Mucosa of stomach (tissue), 1 donor: ENCODE data around the gene ZBTB7C.
"Not testable (repeated sequence)": the region's sequence is repeated elsewhere in the genome, so short reads cannot be mapped to it uniquely, and the experiment has no call there.

Experiments
- H3K27me3 ChIP-seq: one replicate; pipeline ENCODE4 v1.7.0; 2013; ENCODE audit warnings: mild to moderate bottlenecking, low read length; ENCODE audit not compliant: control insufficient read depth, insufficient read depth
- H3K36me3 ChIP-seq: one replicate; pipeline ENCODE4 v1.7.0; 2013; ENCODE audit warnings: low read length; ENCODE audit not compliant: control insufficient read depth, insufficient read depth
- H3K4me1 ChIP-seq: one replicate; pipeline ENCODE4 v1.7.0; 2013; ENCODE audit warnings: mild to moderate bottlenecking, low read length; ENCODE audit not compliant: control insufficient read depth, insufficient read depth
- H3K4me3 ChIP-seq: one replicate; pipeline ENCODE4 v1.7.0; 2013; ENCODE audit warnings: low read length
- H3K9ac ChIP-seq: one replicate; pipeline ENCODE4 v1.7.0; 2013; ENCODE audit warnings: mild to moderate bottlenecking, low read length, moderate library complexity
- H3K9me3 ChIP-seq: one replicate; pipeline ENCODE4 v1.7.0; 2013; ENCODE audit warnings: mild to moderate bottlenecking, low read length, moderate library complexity; ENCODE audit not compliant: control insufficient read depth
- donor health status: Pancreatic carcinoma.

Gene ZBTB7C

DNA sequence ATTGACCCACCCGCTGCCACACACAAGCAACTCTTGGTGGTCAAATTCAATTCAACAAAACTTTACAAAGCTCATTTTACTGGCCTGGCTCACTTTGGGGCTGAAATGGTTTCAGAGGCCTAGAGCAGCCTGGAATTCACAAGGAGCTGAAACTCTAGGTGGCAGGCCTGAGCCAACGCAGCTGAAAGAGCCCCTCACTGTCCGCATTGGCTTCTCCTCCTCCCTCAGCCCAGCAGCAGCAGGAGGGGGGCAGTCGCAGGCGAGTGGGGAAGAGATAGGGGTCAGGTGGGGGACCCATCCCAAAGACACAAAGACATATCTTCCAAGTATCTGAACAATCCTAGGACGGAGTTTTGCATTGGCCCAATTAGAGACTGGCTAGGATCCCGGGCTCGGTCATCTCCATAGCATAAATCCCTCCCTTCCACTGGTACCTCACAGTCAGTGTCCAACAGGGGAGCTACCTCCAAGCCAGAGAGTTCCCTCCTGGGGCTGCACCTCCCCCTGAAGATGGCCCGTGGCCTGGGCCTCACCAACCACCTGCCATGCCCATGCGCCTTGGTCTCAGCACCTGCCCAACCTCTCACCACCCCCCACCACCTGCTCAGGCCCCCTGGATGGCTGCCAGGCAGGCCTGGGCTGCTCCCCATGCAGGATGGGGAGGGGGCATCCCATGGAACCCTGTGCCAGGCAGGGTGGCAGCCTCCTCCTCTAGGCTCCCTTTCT lies 113.4 kb downstream of the ZBTB7C start:
- H3K9ac ChIP-seq: no peak overlapping the region
- peaks cover 26% of the 10 kb centered on the region for H3K4me1 ChIP-seq
- no peaks in the 10 kb centered on the region for H3K9me3 ChIP-seq
- H3K4me3 ChIP-seq: no peak overlapping the region
- H3K27me3 ChIP-seq: no peaks in the 10 kb centered on the region
- H3K36me3 ChIP-seq: no peaks in the 10 kb centered on the region

DNA sequence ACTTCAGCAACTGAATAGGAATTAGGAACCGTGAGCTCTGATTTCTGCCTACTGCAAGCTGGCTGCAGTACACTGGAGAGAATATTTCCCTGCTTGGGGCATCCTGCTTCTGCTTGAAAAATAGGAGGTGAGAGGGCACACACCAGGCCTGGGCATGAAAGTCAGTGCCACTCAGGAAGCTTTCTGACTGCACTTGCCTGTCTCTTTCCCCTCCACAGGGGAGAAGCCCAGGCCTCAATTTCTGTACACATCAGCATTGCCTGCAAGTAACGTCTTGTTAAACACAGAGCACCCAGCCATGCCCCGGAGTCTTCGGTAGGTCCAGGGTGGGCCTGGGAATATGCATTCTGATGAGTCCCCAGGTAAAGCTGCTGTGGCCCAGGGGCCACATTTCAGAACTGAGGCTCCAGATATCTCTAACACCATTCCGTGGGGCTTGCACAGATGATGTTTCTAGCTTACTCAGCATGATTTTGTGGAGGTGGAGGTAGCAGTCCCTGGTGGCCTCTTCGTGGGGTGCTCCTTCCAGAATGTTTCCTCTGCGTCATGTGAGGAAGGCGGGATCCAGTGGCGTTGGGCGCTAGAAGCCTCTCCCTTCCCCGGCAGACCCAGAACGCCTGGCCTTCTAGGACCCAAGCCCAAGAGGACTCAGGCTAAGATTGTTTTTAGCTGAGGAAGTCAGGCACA lies 114.1 kb downstream of the ZBTB7C start:
- H3K27me3 ChIP-seq: no peaks in the 10 kb centered on the region
- H3K4me3 ChIP-seq: no peak overlapping the region
- no peak overlapping the region for H3K9ac ChIP-seq

DNA sequence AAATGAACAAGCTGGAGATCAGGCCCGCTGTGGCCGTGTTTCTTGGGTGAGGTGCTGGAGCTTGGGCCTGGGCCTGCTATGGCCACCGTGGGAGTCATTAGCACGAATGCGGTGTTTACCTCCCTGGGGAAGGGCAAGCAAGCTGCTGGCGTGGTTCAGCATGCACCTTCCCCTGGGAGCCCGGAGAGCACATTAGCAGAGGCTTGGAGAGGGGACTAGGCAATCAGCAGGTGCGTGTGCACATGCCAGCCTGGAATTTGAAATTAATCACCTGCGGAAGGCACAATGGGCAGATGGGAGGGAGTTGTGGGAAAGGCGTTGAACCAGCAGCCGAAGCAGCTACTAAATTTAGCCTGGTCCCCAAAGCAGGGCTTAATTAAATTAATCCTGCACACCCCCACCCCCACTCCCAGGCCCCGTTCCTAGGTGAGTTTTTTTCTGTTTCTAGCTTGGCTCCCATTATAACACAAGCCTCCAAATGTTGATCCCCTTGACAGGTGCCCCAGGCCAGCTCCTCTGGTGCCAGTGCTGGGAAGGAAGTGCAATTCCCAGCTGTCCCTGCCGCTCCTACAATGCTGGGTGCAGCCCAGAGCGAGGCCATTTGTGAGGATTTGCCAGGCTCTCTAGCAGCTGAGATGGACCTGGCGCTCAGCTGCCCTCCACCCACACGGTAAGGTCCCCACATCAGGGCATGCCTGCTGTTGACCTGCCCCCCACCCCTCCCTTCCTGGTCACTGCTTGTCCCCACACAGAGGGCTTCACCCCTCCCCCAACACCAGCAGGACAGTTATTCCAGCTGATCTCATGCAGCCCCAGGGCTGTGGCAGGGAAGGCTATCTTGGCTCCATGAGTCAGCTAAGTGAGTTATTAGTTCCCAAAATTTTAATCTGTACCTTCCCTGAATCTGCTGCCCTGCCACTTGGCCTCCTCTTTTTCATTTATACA lies 115.0 kb downstream of the ZBTB7C start:
- Histone ChIP-seq H3K9me3 (no peaks in the 10 kb centered on the region), H3K4me1 (peaks cover 19% of the 10 kb centered on the region), H3K27me3 (no peaks in the 10 kb centered on the region), H3K4me3 (no peak overlapping the region), H3K9ac (no peak overlapping the region), H3K36me3 (no peaks in the 10 kb centered on the region)

More for the DNA sequence above, 114.1 kb downstream of the ZBTB7C start:
- H3K9me3 ChIP-seq: no peaks in the 10 kb centered on the region
- peaks cover 19% of the 10 kb centered on the region for H3K4me1 ChIP-seq
- no peaks in the 10 kb centered on the region for H3K36me3 ChIP-seq

DNA sequence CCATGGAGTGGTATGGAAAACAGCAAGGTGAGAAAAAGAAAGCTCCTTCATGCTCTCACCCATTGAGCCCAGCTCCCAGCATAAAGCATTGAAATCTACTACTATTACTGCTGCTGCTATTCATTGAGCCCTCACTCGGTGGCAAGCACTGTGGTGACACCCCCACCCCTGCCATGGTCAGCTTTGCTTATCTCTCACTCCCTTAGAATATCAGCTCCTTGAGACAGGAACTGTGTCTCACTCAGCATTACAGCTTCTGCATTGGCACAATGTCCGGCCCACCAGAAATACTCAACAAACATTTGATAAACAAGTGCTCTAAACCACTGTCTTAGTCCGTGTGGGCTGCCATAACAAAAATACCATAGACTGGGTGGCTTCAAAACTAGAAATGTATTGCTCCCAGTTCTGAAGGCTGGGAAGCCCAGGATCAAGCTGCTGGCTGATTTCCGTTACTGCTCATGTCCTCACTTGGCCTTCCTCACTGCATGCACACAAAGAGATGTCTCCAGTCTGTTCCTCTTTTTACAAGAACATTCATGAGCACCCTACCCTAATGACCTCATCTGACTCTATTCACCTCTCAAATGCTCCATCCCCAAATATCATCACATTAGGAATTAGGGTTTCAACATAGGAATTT lies 116.3 kb downstream of the ZBTB7C start:
- Histone ChIP-seq H3K27me3 (no peaks in the 10 kb centered on the region), H3K4me3 (no peak overlapping the region), H3K4me1 (peaks cover 19% of the 10 kb centered on the region), H3K36me3 (no peaks in the 10 kb centered on the region), H3K9ac (no peak overlapping the region), H3K9me3 (no peaks in the 10 kb centered on the region)

DNA sequence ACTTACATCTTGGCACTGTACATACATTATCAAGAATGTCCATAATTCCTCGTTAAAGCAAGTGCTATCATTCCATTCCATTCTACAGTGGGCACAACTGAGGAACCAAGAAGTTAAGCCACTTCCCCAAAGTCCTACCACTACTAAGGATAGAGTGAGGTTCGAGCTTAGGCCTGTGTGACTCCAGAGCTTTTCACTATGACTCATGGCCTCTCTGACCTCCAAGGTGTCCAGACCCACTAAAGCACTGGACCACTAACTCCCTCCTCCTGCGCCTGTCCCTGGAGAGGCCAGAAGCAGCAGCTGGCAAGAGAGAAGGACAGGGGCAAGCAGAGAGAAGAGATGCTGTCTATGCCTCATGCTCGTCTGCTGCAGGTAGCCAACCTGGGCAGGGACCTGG lies 117.0 kb downstream of the ZBTB7C start:
- no peak overlapping the region for H3K4me3 ChIP-seq

DNA sequence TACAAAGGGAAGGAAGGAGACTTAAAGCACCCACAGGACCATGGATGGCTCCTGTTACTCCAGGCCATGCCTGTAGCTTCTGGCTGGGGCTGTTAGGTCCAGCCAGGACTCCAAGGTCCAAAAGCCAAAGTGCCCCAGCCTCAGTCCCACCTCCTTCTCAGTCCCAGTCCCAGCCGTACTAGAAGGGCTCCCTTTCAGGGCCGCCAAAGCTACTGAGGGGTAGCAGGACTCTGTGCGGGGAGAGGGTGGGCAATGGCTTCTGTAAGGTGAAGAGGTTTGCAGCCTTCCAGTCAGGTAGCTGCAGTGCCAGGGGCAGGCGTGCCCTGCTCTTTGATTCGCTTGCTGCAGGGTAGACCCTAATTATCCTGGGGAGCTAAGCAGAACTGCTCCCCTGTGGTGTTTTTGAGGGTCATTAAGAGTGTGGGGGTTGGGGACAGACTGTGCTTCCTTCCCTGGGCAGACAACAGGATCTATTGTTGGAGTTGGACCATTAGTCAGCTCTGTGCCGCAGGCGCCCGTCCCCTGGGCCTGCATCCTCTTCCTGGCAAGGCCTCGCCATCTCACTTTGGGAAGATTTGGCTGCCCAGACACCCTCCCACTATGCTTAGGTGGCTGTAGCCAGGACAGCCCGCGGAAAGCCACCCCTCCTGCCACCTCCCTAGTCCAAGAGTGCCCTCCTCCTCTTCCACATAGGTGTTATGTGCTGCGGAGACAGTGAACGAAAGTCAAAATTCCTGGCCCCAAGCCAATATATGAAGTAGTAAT lies 118.8 kb downstream of the ZBTB7C start:
- Histone ChIP-seq H3K36me3 (no peaks in the 10 kb centered on the region), H3K9me3 (no peaks in the 10 kb centered on the region), H3K4me1 (peaks cover 9% of the 10 kb centered on the region), H3K4me3 (no peak overlapping the region), H3K9ac (no peak overlapping the region), H3K27me3 (no peaks in the 10 kb centered on the region)

More for the DNA sequence above, 117.0 kb downstream of the ZBTB7C start:
- Histone ChIP-seq H3K9ac (no peak overlapping the region), H3K4me1 (peaks cover 15% of the 10 kb centered on the region), H3K9me3 (no peaks in the 10 kb centered on the region), H3K36me3 (no peaks in the 10 kb centered on the region), H3K27me3 (no peaks in the 10 kb centered on the region)

DNA sequence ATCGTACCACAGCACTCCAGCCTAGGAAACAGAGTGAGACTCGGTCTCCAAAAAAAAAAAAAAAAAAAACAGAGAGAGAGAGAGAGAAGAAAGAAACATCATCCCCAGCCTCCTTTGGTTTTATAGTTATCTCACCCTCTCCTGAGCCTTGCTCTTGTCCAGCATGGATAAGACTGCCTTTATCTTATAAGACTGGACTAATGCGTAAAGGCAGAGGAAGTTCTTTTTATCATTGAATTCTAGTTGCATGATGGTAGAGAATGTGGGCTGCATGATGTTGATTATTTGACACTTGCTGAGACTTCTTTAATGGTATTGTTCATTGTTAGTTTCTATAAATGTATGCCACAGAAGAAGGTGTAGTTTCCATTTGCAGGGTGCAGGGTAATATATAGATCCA lies 124.4 kb downstream of the ZBTB7C start:
- Histone ChIP-seq H3K9ac (no peak overlapping the region), H3K27me3 (no peaks in the 10 kb centered on the region), H3K36me3 (no peaks in the 10 kb centered on the region), H3K4me1 (no peaks in the 10 kb centered on the region), H3K4me3 (no peak overlapping the region), H3K9me3 (no peaks in the 10 kb centered on the region)

DNA sequence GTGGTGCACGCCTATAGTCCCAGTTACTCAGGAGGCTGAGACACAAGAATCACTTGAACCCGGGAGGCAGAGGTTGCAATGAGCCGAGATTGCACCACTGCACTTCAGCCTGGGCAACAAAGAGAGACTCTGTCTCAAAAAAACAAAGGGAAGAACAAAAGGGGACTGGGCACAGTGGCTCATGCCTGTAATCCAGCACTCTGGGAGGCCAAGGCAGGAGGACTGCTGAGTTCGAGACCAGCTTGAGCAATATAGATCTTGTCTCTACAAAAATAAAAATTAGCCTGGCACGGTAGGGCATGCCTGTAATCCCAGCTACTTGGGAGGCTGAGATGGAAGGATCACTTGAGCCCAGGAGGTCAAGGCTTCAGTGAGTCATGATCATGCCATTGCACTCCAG lies 125.2 kb downstream of the ZBTB7C start:
- H3K9ac ChIP-seq, H3K4me3 ChIP-seq, H3K27me3 ChIP-seq, H3K36me3 ChIP-seq, H3K9me3 ChIP-seq, H3K4me1 ChIP-seq: not testable (repeated sequence)

DNA sequence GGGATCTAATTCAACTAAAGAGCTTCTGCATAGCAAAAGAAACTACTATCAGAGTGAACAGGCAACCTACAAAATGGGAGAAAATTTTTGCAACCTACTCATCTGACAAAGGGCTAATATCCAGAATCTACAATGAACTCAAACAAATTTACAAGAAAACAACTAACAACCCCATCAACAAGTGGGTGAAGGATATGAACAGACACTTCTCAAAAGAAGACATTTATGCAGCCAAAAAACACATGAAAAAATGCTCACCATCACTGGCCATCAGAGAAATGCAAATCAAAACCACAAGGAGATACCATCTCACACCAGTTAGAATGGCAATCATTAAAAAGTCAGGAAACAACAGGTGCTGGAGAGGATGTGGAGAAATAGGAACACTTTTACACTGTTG lies 127.7 kb downstream of the ZBTB7C start:
- not testable (repeated sequence) for H3K9me3 ChIP-seq, H3K4me1 ChIP-seq, H3K9ac ChIP-seq, H3K27me3 ChIP-seq, H3K4me3 ChIP-seq, H3K36me3 ChIP-seq

DNA sequence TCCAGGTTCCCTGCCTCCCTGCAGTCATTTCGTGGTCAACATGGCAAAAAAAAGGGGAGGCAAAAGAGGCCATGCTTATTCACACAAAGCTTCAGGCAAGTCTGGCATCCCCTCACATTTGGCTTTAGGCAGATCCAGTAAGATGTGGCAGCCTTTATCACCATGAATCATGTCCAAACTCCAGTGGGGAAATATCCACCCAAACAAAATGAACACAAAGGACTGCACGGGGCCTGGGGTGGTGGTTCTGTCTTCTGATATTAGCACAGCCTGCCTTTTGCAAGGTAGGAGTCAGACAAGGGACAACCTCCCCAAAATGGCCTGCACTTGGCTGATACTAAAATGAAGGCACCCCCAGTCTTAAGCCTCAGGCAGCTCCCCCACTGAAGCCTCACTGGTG lies 129.9 kb downstream of the ZBTB7C start:
- Histone ChIP-seq H3K4me3 (no peak overlapping the region), H3K4me1 (no peaks in the 10 kb centered on the region), H3K27me3 (no peaks in the 10 kb centered on the region), H3K36me3 (no peaks in the 10 kb centered on the region), H3K9ac (no peak overlapping the region), H3K9me3 (no peaks in the 10 kb centered on the region)

DNA sequence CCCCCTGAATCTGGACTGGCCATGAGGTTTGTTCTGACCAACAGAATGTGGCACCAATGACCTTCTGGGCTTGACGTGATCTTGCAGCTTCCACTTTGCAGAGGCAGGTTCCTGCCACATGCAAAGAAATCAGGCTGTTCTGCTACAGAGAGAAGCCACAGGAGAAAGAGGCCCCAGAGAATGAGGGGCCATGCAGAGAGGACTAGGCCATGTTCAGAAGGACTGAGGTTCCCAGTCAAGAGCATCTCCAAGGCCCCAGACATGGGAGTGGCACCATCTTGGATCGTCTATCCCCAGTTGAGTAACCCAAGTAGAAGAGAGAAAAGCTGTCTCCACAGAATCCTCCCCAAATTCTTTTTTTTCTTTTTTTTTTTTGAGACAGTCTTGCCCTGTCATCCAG lies 131.1 kb downstream of the ZBTB7C start:
- Histone ChIP-seq H3K36me3 (no peaks in the 10 kb centered on the region), H3K9me3 (no peaks in the 10 kb centered on the region), H3K4me3 (no peak overlapping the region), H3K27me3 (no peaks in the 10 kb centered on the region), H3K4me1 (no peaks in the 10 kb centered on the region), H3K9ac (no peak overlapping the region)
